ENCODE measurements around the gene FER. TPM values are rescaled to one million over a fixed set of nuclear protein-coding genes. Genes with fewer than 3 reads are reported as not detected.
A peak's percentile ranks its signal among the peaks of the same experiment; 100 is the strongest.

Gene FER
- total RNA-seq, 1 donor from 2014 or later, result 12.8 TPM

GRCh38 chr5:109121225-109121624 lies 373.5 kb downstream of the FER start:
- ATAC-seq (ENCODE audit: poor library complexity) (no peak), DNase-seq (no peak)
- intact Hi-C loops (cut with DNase I), result no loop called here

GRCh38 chr5:109125755-109126429 lies 378.2 kb downstream of the FER start:
- ATAC-seq (ENCODE audit: poor library complexity) (no peak), DNase-seq (no peak)
- intact Hi-C loops (cut with DNase I), result no loop called here

GRCh38 chr5:109126481-109126880 lies 378.8 kb downstream of the FER start:
- intact Hi-C loops (cut with DNase I), result no loop called here
- DNase-seq (no peak), ATAC-seq (ENCODE audit: poor library complexity) (no peak)

GRCh38 chr5:109136906-109137305 lies 389.2 kb downstream of the FER start:
- DNase-seq (no peak), ATAC-seq (ENCODE audit: poor library complexity) (no peak)
- intact Hi-C loops (cut with DNase I), result no loop called here

GRCh38 chr5:109141222-109142200 lies 393.8 kb downstream of the FER start:
- no peak for ATAC-seq (ENCODE audit: poor library complexity)
- peak; percentile 38 for DNase-seq
- intact Hi-C loops (cut with DNase I), result no loop called here

GRCh38 chr5:109143031-109143430 lies 395.3 kb downstream of the FER start:
- intact Hi-C loops (cut with DNase I), result no loop called here
- DNase-seq (no peak), ATAC-seq (ENCODE audit: poor library complexity) (no peak)

- intact Hi-C loops (cut with DNase I), result no loop called here
- ATAC-seq (ENCODE audit: poor library complexity), result no peak
- DNase-seq, result no peak
These were observed 397.4 kb downstream of the FER start for GRCh38 chr5:109145139-109145538.

GRCh38 chr5:109146591-109146990 lies 398.9 kb downstream of the FER start:
- DNase-seq (no peak), ATAC-seq (ENCODE audit: poor library complexity) (no peak)
- intact Hi-C loops (cut with DNase I), result no loop called here

- intact Hi-C loops (cut with DNase I), result no loop called here
- ATAC-seq (ENCODE audit: poor library complexity) (no peak), DNase-seq (no peak)
These were observed 404.9 kb downstream of the FER start for GRCh38 chr5:109152565-109152964.

- DNase-seq, result no peak
- no peak for ATAC-seq (ENCODE audit: poor library complexity)
- intact Hi-C loops (cut with DNase I), result no loop called here
These were observed 407.9 kb downstream of the FER start for GRCh38 chr5:109155625-109156024.

GRCh38 chr5:109156885-109157284 lies 409.2 kb downstream of the FER start:
- DNase-seq, result no peak
- no peak for ATAC-seq (ENCODE audit: poor library complexity)
- intact Hi-C loops (cut with DNase I), result no loop called here

- intact Hi-C loops (cut with DNase I), result no loop called here
- ATAC-seq (ENCODE audit: poor library complexity), result no peak
- DNase-seq, result no peak
These were observed 412.8 kb downstream of the FER start for GRCh38 chr5:109160468-109160867.

GRCh38 chr5:109161914-109162683 lies 414.4 kb downstream of the FER start:
- no peak for ATAC-seq (ENCODE audit: poor library complexity)
- intact Hi-C loops (cut with DNase I), result no loop called here

GRCh38 chr5:109163336-109163735 lies 415.6 kb downstream of the FER start:
- no peak for DNase-seq
- intact Hi-C loops (cut with DNase I), result no loop called here

More at GRCh38 chr5:109161914-109162683, 414.4 kb downstream of the FER start:
- DNase-seq, result no peak

GRCh38 chr5:109164001-109164400 lies 416.3 kb downstream of the FER start:
- intact Hi-C loops (cut with DNase I), result no loop called here
- no peak for DNase-seq
- no peak for ATAC-seq (ENCODE audit: poor library complexity)

More at GRCh38 chr5:109163336-109163735, 415.6 kb downstream of the FER start:
- ATAC-seq (ENCODE audit: poor library complexity), result no peak

GRCh38 chr5:109167586-109167985 lies 419.9 kb downstream of the FER start:
- no peak for ATAC-seq (ENCODE audit: poor library complexity)
- DNase-seq, result no peak
- intact Hi-C loops (cut with DNase I), result no loop called here

GRCh38 chr5:109168151-109168550 lies 420.5 kb downstream of the FER start:
- ATAC-seq (ENCODE audit: poor library complexity), result no peak
- no peak for DNase-seq
- intact Hi-C loops (cut with DNase I), result no loop called here

- DNase-seq, result no peak
- intact Hi-C loops (cut with DNase I), result no loop called here
- ATAC-seq (ENCODE audit: poor library complexity), result no peak
These were observed 423.1 kb downstream of the FER start for GRCh38 chr5:109170629-109171350.
